Renal cortical epithelial cell (primary cell): ENCODE results near the gene CXCR6. TPM values are rescaled to one million over a fixed set of nuclear protein-coding genes. Genes with fewer than 3 reads are reported as not detected.

Experiments used
- DNase-seq: peaks from one replicate; pipeline ENCODE4 v3.0.0-alpha.2; 2011; ENCODE audit warnings: low read depth
- total RNA-seq: library from RNA; depleted of rRNA; stranded (reverse); fragments of >200 nt; gene quantifications from 2 replicates; pipeline ENCODE4 v1.2.3, GENCODE V29; 2014

CXCR6 gene
- not detected in 2 replicates for total RNA-seq

GRCh38 chr3:45943207-45943846, at the start of gene CXCR6:
Gene CXCR6 (plus strand): TSS chr3:45943464. CDS start chr3:45946482, 3,018 bp downstream.
- no peak for DNase-seq

- DNase-seq = no peak
Observed at GRCh38 chr3:45894015-45894414, 49.2 kb upstream of the CXCR6 start.

GRCh38 chr3:45895686-45896468, 47.4 kb upstream of the CXCR6 start:
- DNase-seq = no peak

- DNase-seq = peak; percentile 60
Observed at GRCh38 chr3:45896956-45897355, 46.3 kb upstream of the CXCR6 start.

- no peak for DNase-seq
Observed at GRCh38 chr3:45904931-45905330, 38.3 kb upstream of the CXCR6 start.

- DNase-seq = no peak
Observed at GRCh38 chr3:45905755-45906154, 37.5 kb upstream of the CXCR6 start.

- peak; percentile 6 for DNase-seq
Observed at GRCh38 chr3:45906681-45907407, 36.4 kb upstream of the CXCR6 start.

GRCh38 chr3:45907769-45908705, 35.2 kb upstream of the CXCR6 start:
- no peak for DNase-seq

GRCh38 chr3:45908761-45909160, 34.5 kb upstream of the CXCR6 start:
- no peak for DNase-seq

- DNase-seq = no peak
Observed at GRCh38 chr3:45909542-45909941, 33.7 kb upstream of the CXCR6 start.

GRCh38 chr3:45910892-45911291, 32.4 kb upstream of the CXCR6 start:
- no peak for DNase-seq

GRCh38 chr3:45911511-45912226, 31.6 kb upstream of the CXCR6 start:
- no peak for DNase-seq

- no peak for DNase-seq
Observed at GRCh38 chr3:45912435-45912834, 30.8 kb upstream of the CXCR6 start.

- DNase-seq = no peak
Observed at GRCh38 chr3:45914362-45915058, 28.8 kb upstream of the CXCR6 start.

- no peak for DNase-seq
Observed at GRCh38 chr3:45915059-45915439, 28.2 kb upstream of the CXCR6 start.

- DNase-seq = peak; percentile 88
Observed at GRCh38 chr3:45915518-45916231, 27.6 kb upstream of the CXCR6 start.

- no peak for DNase-seq
Observed at GRCh38 chr3:45917146-45917898, 25.9 kb upstream of the CXCR6 start.

GRCh38 chr3:45921158-45922038, 21.9 kb upstream of the CXCR6 start:
- DNase-seq = no peak
